ENCODE data around the gene CEP192. TPM values are rescaled to one million over a fixed set of nuclear protein-coding genes. Genes with fewer than 3 reads are reported as not detected.

The CEP192 gene, protein sequence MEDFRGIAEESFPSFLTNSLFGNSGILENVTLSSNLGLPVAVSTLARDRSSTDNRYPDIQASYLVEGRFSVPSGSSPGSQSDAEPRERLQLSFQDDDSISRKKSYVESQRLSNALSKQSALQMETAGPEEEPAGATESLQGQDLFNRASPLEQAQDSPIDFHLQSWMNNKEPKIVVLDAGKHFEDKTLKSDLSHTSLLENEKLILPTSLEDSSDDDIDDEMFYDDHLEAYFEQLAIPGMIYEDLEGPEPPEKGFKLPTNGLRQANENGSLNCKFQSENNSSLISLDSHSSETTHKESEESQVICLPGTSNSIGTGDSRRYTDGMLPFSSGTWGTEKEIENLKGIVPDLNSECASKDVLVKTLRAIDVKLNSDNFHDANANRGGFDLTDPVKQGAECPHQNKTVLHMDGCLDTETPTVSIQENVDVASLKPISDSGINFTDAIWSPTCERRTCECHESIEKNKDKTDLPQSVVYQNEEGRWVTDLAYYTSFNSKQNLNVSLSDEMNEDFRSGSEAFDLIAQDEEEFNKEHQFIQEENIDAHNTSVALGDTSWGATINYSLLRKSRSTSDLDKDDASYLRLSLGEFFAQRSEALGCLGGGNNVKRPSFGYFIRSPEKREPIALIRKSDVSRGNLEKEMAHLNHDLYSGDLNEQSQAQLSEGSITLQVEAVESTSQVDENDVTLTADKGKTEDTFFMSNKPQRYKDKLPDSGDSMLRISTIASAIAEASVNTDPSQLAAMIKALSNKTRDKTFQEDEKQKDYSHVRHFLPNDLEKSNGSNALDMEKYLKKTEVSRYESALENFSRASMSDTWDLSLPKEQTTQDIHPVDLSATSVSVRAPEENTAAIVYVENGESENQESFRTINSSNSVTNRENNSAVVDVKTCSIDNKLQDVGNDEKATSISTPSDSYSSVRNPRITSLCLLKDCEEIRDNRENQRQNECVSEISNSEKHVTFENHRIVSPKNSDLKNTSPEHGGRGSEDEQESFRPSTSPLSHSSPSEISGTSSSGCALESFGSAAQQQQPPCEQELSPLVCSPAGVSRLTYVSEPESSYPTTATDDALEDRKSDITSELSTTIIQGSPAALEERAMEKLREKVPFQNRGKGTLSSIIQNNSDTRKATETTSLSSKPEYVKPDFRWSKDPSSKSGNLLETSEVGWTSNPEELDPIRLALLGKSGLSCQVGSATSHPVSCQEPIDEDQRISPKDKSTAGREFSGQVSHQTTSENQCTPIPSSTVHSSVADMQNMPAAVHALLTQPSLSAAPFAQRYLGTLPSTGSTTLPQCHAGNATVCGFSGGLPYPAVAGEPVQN (N-terminal part only)
- total RNA-seq: 10 to 100 TPM; 23.8 TPM

GRCh38 chr18:12990967-12991820 lies at the start of gene CEP192:
Gene CEP192 (plus strand): TSS chr18:12991362. CDS start chr18:12999425, 8,063 bp downstream.
- POLR2A ChIA-PET: interaction anchor here (0.5 to 2.1 kb wide), 10 partner anchors 8 to 614 kb away, joined by 3 to 25 read pairs (median 5); partner anchors contain the start of genes AFG3L2, CEP76, PSMG2 and PTPN2
- CTCF ChIA-PET: interaction anchor here (0.6 to 0.8 kb wide), 3 partner anchors 22 to 320 kb away, joined by 3 to 4 read pairs (median 3); no protein-coding TSS in a partner anchor

DNA sequence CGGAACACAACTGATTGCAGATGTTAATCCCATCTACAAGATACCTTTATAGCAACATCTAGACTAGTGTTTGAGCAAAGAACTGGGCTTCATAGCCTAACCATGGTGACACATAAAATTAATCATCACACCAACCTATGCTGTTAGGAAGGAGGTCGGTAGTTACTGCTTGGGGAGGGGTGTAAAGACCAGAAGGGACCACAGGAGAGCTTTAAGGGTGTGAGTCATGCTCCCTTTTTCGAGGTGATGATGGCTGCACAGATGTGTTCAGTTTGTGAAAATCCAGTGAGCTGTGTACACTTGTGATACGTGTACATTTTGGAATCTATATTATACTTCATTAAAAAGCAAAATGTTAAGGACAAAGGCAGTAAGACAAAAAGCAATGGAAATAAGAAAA lies 47.9 kb upstream of the CEP192 start:
- POLR2A ChIA-PET: no interaction called here
- CTCF ChIA-PET: interaction anchor here (0.6 kb wide), 2 partner anchors 200 to 326 kb away, joined by 3 to 4 read pairs; no protein-coding TSS in a partner anchor

DNA sequence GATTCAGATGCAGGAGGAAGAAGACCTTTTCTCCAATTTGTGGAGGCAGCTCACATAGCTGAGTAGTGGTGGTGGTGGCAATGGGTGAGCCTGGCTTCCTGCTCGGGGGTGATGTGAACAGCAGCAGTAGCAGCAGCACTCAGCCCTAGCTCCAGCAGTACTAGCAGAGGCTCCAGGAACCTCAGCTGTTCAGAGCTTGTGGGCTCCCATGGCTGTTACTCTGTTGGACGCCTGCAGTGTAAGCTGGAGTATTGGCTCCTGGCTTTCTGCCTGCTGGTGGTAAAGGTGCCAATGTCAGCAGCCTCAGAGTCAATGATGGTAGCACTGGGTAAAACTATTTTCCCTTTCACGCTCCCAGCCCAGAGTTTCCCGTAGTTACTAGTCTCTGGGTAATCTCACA lies 46.5 kb upstream of the CEP192 start:
- CTCF ChIA-PET: interaction anchor here (2.4 kb wide), 1 partner anchor 10 kb away, joined by 11 read pairs; no protein-coding TSS in a partner anchor

DNA sequence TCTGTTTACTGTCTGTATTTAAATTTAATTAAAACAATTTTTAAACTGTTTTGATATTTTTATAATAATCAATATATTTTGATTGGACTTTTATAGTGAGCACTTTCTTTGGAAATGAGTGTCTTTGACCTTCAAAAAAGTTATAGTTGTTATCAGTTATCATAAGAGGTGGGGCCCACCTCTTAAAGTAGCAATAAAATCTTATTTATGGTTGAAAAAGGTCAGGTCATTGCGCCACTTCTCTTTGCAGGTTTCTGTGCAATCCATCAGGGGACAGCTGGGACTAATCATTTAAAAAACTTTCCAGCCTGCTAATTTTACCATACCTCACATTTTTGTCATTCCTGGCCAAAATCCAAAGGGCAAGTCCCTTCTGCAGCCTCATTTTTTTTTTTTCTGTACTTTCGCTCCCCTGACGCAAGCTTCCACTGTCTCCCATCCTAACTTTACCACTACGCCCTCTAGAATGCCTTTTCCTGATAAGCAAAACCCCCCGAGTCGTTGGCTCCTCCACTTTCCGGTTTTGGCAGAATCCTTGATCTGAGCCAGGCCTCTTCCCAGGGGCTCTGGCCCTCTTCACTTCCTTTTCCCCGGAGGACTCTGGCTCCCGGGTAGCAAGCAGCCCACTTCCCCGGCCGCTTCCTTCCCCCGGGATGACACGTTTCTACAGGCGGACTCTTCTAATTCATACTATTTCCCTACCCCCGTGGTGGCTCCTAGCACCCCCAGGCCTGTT lies 44.4 kb upstream of the CEP192 start:
- CTCF ChIA-PET: no interaction called here
- POLR2A ChIA-PET: interaction anchor here (0.7 to 2.3 kb wide), 2 partner anchors 44 to 63 kb away, joined by 5 to 25 read pairs; partner anchors contain the start of gene CEP192

More for the DNA sequence above, 46.5 kb upstream of the CEP192 start:
- POLR2A ChIA-PET: interaction anchor here (0.5 kb wide), 1 partner anchor 61 kb away, joined by 3 read pairs; no protein-coding TSS in a partner anchor

GRCh38 chr18:12947285-12948049 lies 43.7 kb upstream of the CEP192 start, which contains the start of gene SEH1L:
Gene SEH1L (plus strand): TSS chr18:12948011. CDS start chr18:12948122, 111 bp downstream.
- ChIA-PET CTCF (interaction anchor here (0.9 kb wide), 1 partner anchor 54 kb away, joined by 3 read pairs; no protein-coding TSS in a partner anchor), POLR2A (interaction anchor here (0.7 to 2.3 kb wide), 4 partner anchors 43 to 173 kb away, joined by 4 to 25 read pairs (median 10); partner anchors contain the start of genes CEP192 and PTPN2)

- CTCF ChIA-PET: interaction anchor here (0.9 kb wide), 1 partner anchor 55 kb away, joined by 3 read pairs; no protein-coding TSS in a partner anchor
These were observed 42.9 kb upstream of the CEP192 start for GRCh38 chr18:12948050-12948804.

DNA sequence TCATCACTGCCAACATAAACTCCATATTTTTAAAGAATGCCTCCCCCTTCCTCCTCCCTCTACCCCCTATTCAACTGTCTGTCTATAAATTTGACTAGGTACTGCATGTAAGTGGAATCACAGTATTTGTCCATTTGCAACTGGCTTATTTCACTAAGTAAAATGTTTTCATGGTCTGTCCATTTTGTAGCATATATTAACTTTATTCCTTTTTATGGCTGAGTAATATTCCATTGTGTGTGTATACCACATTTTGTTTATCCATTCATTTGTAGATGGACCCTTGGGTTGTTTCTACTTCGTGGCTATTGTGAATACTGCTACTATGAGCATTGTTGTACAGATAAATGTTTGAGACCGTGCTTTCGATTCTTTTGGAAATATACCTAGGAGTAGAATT lies 32.7 kb upstream of the CEP192 start:
- POLR2A ChIA-PET: interaction anchor here (0.5 kb wide), 1 partner anchor 11 kb away, joined by 7 read pairs; no protein-coding TSS in a partner anchor

More at GRCh38 chr18:12948050-12948804, 42.9 kb upstream of the CEP192 start:
- POLR2A ChIA-PET: interaction anchor here (0.5 to 2.3 kb wide), 10 partner anchors 15 to 779 kb away, joined by 3 to 25 read pairs (median 4); partner anchors contain the start of genes AFG3L2, CEP192 and PTPN2

DNA sequence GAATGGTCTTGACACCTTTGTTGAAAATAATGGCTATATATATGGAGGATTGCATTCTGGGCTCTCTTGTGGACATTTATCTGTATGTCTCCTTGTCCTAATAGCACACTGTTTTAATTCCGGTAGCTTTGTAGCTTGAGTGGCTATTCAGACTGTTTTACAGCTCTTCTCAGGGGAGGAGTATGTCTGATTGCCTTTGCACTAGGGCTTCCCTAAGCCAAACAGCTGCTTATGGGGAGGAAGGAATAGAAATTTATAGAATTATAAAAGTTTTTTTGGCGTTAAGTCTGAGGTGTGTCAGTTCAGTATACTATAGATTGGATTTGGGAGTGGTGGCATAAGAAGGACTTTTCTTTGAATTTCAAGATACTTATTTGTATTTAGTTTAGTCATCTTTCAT lies 30.8 kb upstream of the CEP192 start:
- CTCF ChIA-PET: no interaction called here
- POLR2A ChIA-PET: no interaction called here

More for the DNA sequence above, 32.7 kb upstream of the CEP192 start:
- CTCF ChIA-PET: interaction anchor here (0.7 kb wide), 1 partner anchor 351 kb away, joined by 7 read pairs; no protein-coding TSS in a partner anchor

DNA sequence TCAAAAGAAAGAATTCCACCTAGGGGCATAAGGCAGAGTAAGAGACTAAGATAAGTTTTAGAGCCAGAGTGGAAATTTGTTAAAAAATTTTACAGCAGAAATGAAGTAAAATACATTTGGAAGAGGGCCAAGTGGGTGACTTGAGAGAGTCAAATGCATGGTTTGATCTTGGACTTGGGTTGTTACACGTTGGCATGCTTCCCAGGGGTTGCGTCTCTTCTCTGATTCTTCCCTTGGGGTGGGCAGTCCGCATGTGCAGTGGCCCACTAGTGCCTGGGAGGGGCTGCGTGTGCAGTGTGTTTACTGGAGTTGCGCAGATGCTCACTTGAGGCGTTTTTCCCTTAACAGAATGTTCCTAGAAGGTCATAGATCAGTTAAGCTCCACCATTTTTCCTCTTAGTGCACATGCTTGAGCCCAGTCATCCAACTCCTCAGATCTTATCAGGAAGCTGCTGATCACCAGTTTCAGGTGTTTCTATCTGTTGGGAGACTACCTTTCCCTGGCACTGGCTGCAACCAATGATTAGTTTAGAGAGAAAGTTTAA lies 30.2 kb upstream of the CEP192 start:
- CTCF ChIA-PET: no interaction called here
- POLR2A ChIA-PET: no interaction called here

DNA sequence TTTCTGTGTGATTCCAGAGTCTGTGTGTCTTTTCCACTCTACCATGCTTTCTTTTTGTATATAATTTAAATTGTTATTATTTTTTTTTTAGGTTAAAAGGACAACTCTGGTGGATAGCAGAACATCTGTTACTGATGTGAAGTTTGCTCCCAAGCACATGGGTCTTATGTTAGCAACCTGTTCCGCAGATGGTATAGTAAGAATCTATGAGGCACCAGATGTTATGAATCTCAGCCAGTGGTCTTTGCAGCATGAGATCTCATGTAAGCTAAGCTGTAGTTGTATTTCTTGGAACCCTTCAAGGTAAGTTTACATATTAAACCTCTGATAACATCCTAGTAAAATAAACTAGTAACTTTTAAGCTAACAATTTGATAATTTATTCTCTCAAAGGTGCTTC lies 28.1 kb upstream of the CEP192 start:
- POLR2A ChIA-PET: no interaction called here
- CTCF ChIA-PET: interaction anchor here (1.1 kb wide), 1 partner anchor 24 kb away, joined by 3 read pairs; no protein-coding TSS in a partner anchor

DNA sequence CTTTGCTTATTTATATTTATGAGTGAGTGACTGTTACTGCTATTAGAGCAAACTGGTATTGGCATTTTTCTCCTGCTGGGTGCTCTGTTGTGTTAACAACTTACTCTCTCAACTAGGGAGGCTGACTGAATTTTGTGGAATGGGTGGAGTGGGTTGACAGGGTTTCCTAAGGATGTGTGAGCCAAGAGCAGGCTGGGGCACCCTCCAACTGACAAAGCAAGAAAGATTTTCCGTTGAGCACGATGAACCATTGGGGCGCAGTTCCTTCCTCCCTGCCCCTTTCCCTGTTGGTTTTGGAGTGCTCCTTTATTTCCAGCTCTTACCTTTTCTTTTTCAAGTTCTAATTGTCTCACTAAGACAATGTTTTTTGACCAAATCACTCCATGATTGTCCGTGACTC lies 23.0 kb upstream of the CEP192 start:
- CTCF ChIA-PET: no interaction called here

GRCh38 chr18:12968619-12969018 lies 22.5 kb upstream of the CEP192 start:
- POLR2A ChIA-PET: no interaction called here

More for the DNA sequence above, 23.0 kb upstream of the CEP192 start:
- POLR2A ChIA-PET: no interaction called here

DNA sequence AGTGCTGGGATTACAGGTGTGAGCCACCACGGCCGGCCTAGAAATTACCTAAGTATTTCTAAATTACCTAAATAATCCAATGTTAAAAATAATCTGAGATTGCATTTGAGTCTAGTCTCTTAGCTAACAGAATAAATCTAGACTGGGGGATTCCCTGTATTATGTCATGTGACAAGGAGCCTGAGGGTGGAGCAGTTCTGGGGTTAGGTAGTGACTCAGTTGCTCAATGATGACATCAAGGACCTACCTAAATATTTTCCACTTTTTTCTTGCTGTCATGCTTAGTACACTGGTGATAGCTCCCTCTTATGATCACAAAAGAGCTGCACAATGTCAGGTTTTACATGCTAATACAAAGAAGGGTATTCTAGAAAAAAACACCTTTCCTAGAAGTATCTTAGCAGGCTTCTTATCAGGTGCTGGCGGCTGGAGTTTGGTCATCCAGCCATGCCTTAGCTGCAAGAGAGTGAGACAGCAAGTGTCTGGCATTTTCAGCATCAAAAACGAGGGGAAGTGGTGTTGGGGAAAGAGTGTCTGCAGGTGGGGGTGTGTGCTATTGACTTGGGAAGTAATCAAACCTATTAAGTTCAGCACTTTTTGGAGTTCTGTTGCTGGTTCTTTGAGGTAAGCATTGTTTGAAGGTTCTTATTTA lies 17.5 kb upstream of the CEP192 start:
- CTCF ChIA-PET: interaction anchor here (1.3 kb wide), 1 partner anchor 12 kb away, joined by 3 read pairs; no protein-coding TSS in a partner anchor

More at GRCh38 chr18:12968619-12969018, 22.5 kb upstream of the CEP192 start:
- CTCF ChIA-PET: no interaction called here

GRCh38 chr18:12975488-12975887 lies 15.7 kb upstream of the CEP192 start:
- CTCF ChIA-PET: no interaction called here

More for the DNA sequence above, 17.5 kb upstream of the CEP192 start:
- POLR2A ChIA-PET: interaction anchor here (0.8 kb wide), 1 partner anchor 25 kb away, joined by 3 read pairs; no protein-coding TSS in a partner anchor

More at GRCh38 chr18:12975488-12975887, 15.7 kb upstream of the CEP192 start:
- POLR2A ChIA-PET: no interaction called here

All from activated CD8-positive, alpha-beta memory T cell treated with anti-CD3 and anti-CD28 coated beads for 36 hours (primary cell).